Astrocyte of the cerebellum (primary cell): ENCODE measurements around the gene ATAD2B.

ENCODE experiments used
- DNase-seq: peaks from one replicate; pipeline ENCODE4 v3.0.0-alpha.2; 2011; ENCODE audit warnings: low read depth
- H3K4me3 ChIP-seq: 2 replicates; pipeline ENCODE4 v1.5.1; 2011; ENCODE audit warnings: mild to moderate bottlenecking, low read depth, low read length, moderate library complexity
- CTCF ChIP-seq: IDR thresholded peaks from 2 replicates; pipeline ENCODE4 v1.5.1; 2012; ENCODE audit warnings: low read length, low read depth, moderate library complexity, mild to moderate bottlenecking; ENCODE audit errors: missing control alignments
- in situ Hi-C: cut with HindIII; loops from 2 replicates; pipeline ENCODE4 v1.10.0; 2017; ENCODE audit warnings: low sequenced_read_pairs

The ATAD2B gene

GRCh38 chr2:23713351-23713750 lies 213.6 kb downstream of the ATAD2B start:
- in situ Hi-C loops, result no loop called here
- no peak overlapping the region for H3K4me3 ChIP-seq
- TF ChIP-seq CTCF, result no peak
- DNase-seq, result no peak

GRCh38 chr2:23712756-23713151 lies 214.2 kb downstream of the ATAD2B start:
- in situ Hi-C loops, result no loop called here
- H3K4me3 ChIP-seq, result no peak overlapping the region
- DNase-seq, result no peak
- no peak for TF ChIP-seq CTCF

GRCh38 chr2:23711979-23712755 lies 214.8 kb downstream of the ATAD2B start:
- in situ Hi-C loops, result no loop called here
- no peak for TF ChIP-seq CTCF
- DNase-seq, result peak; percentile 97
- no peak overlapping the region for H3K4me3 ChIP-seq

- H3K4me3 ChIP-seq, result no peak overlapping the region
- TF ChIP-seq CTCF, result no peak
- in situ Hi-C loops, result no loop called here
Observed at GRCh38 chr2:23709311-23709710, 217.6 kb downstream of the ATAD2B start.

GRCh38 chr2:23708771-23709170 lies 218.2 kb downstream of the ATAD2B start:
- TF ChIP-seq CTCF, result no peak
- DNase-seq, result no peak
- no peak overlapping the region for H3K4me3 ChIP-seq
- in situ Hi-C loops, result no loop called here

More at GRCh38 chr2:23709311-23709710, 217.6 kb downstream of the ATAD2B start:
- no peak for DNase-seq

GRCh38 chr2:23707096-23707495 lies 219.8 kb downstream of the ATAD2B start:
- in situ Hi-C loops, result no loop called here
- H3K4me3 ChIP-seq, result no peak overlapping the region
- no peak for DNase-seq
- no peak for TF ChIP-seq CTCF

GRCh38 chr2:23706613-23707078 lies 220.3 kb downstream of the ATAD2B start:
- no peak for TF ChIP-seq CTCF
- in situ Hi-C loops, result no loop called here
- no peak for DNase-seq
- H3K4me3 ChIP-seq, result no peak overlapping the region
